HCT116 (cell line): ENCODE measurements around the gene TMEM54. TPM values are rescaled to one million over a fixed set of nuclear protein-coding genes. Genes with fewer than 3 reads are reported as not detected.

ENCODE experiments used
- ATAC-seq: fragments of 200-7000 bp; cut with Tn5 transposase; 2 replicates; pipeline ENCODE4 v1.9.1; 2020; ENCODE audit warnings: mild to moderate bottlenecking, moderate library complexity
- BruUV-seq: library from RNA; stranded (reverse); fragments of 400-500 nt; replicated peaks from 2 replicates; lab custom pipeline; 2021; lab: Mats Ljungman, UMichigan
- CTCF ChIA-PET: fragments of 300-600 bp; sonication (Branson Sonifier 250); formaldehyde crosslinking; loops from one replicate; lab custom pipeline; 2021; ENCODE audit warnings: antibody characterized with exemption; lab: Charles Lee
- POLR2A ChIA-PET: fragments of 300-600, 350-600 bp; sonication (Branson Sonifier 250); formaldehyde crosslinking; loops from one replicate; lab custom pipeline; 2021; ENCODE audit warnings: antibody characterized with exemption; lab: Charles Lee
- RAD21 ChIA-PET, 2 experiments: fragments of 300-600 bp; sonication (Branson Sonifier 250); formaldehyde crosslinking; loops; one replicate each; lab custom pipeline; 2023; ENCODE audit warnings: low total read pairs in 2 of 2; ENCODE audit not compliant: uncharacterized antibody in 2 of 2, unreplicated experiment in 2 of 2, low non-redundant PET in 1 of 2; lab: Charles Lee
- DNase-seq: peaks from one replicate; pipeline ENCODE4 v3.0.0-alpha.2; 2010; ENCODE audit warnings: low read depth, low spot score
- H2AFZ ChIP-seq: fragments of 200-600 bp; shearing (Covaris generic), sonication (generic); 2 replicates; pipeline ENCODE4 v1.6.1; 2017; ENCODE audit warnings: low read depth, mixed run types, mixed read lengths, antibody characterized with exemption, low read length; ENCODE audit not compliant: poor library complexity, severe bottlenecking
- H3K27ac ChIP-seq: 2 replicates; pipeline ENCODE4 v1.5.1; 2012; ENCODE audit warnings: low read depth, low read length
- H3K27me3 ChIP-seq: fragments of 200-600 bp; sonication (generic); 2 replicates; pipeline ENCODE4 v1.6.1; 2016; ENCODE audit warnings: mixed run types, low read length, mixed read lengths; ENCODE audit not compliant: insufficient read depth
- H3K36me3 ChIP-seq, 2 experiments: fragments of 200-500 bp in 1 of 2; fragments of 200-600 bp in 1 of 2; sonication (Bioruptor generic) in 1 of 2; sonication (generic) in 1 of 2; 2 replicates each; pipeline versions ENCODE4 v1.5.1 to v1.6.1; 2014 to 2016; ENCODE audit warnings: low read length in 2 of 2, inconsistent platforms in 1 of 2, mixed read lengths in 1 of 2, mixed run types in 1 of 2; ENCODE audit not compliant: insufficient read depth in 2 of 2, control insufficient read depth in 1 of 2
- H3K4me1 ChIP-seq, 2 experiments: fragments of 200-600 bp in 1 of 2; sonication (generic) in 1 of 2; 2 replicates each; pipeline versions ENCODE4 v1.5.1 to v1.6.1; 2012 to 2017; ENCODE audit warnings: low read length in 2 of 2, inconsistent platforms in 1 of 2, mild to moderate bottlenecking in 1 of 2, mixed read lengths in 1 of 2, mixed run types in 1 of 2, moderate library complexity in 1 of 2; ENCODE audit not compliant: insufficient read depth in 2 of 2, control insufficient read depth in 1 of 2
- H3K4me2 ChIP-seq: fragments of 200-600 bp; sonication (generic); 2 replicates; pipeline ENCODE4 v1.6.1; 2017; ENCODE audit warnings: mixed run types, low read length, mixed read lengths
- H3K4me3 ChIP-seq, 2 experiments: fragments of 200-600 bp in 1 of 2; sonication (generic) in 1 of 2; replicated peaks in 1 of 2; 2 replicates each; pipeline ENCODE4 v1.5.1; 2011 to 2016; ENCODE audit warnings: low read length in 2 of 2, control low read depth in 1 of 2, low read depth in 1 of 2, mild to moderate bottlenecking in 1 of 2, mixed read lengths in 1 of 2, mixed run types in 1 of 2
- H3K79me2 ChIP-seq: fragments of 200-600 bp; sonication (generic); 2 replicates; pipeline ENCODE4 v1.6.1; 2017; ENCODE audit warnings: mild to moderate bottlenecking, mixed run types, low read length, moderate library complexity, mixed read lengths; ENCODE audit not compliant: insufficient read depth
- H3K9ac ChIP-seq: fragments of 200-600 bp; sonication (generic); 2 replicates; pipeline ENCODE4 v1.6.1; 2016; ENCODE audit warnings: low read length, mixed read lengths
- H3K9me2 ChIP-seq: fragments of 200-600 bp; sonication (generic), shearing (Covaris generic); 2 replicates; pipeline ENCODE4 v1.6.1; 2017; ENCODE audit warnings: mixed run types, mild to moderate bottlenecking, moderate library complexity; ENCODE audit not compliant: insufficient read depth
- H3K9me3 ChIP-seq, 2 experiments: fragments of 200-500 bp in 1 of 2; fragments of 200-600 bp in 1 of 2; sonication (Bioruptor generic) in 1 of 2; sonication (generic) in 1 of 2; 2 replicates each; pipeline ENCODE4 v1.6.1; 2014 to 2017; ENCODE audit warnings: low read length in 2 of 2, mixed read lengths in 2 of 2, inconsistent platforms in 1 of 2, low read depth in 1 of 2, mild to moderate bottlenecking in 1 of 2, mixed run types in 1 of 2, moderate library complexity in 1 of 2; ENCODE audit not compliant: control insufficient read depth in 1 of 2, insufficient read depth in 1 of 2
- H4K20me1 ChIP-seq: fragments of 200-600 bp; sonication (generic), shearing (Covaris generic); 2 replicates; pipeline ENCODE4 v1.6.1; 2017; ENCODE audit warnings: mixed run types, mild to moderate bottlenecking, moderate library complexity; ENCODE audit not compliant: insufficient read depth
- CEBPB ChIP-seq: IDR thresholded peaks from 2 replicates; pipeline ENCODE4 v1.6.1; 2012; ENCODE audit warnings: low read depth
- EGR1 ChIP-seq: IDR thresholded peaks from 2 replicates; pipeline ENCODE4 v1.6.1; 2012; ENCODE audit warnings: low read depth
- EZH2phosphoT487 ChIP-seq: fragments of 200-600 bp; IDR thresholded peaks from 2 replicates; pipeline ENCODE4 v1.6.1; 2018; ENCODE audit warnings: antibody characterized with exemption, borderline replicate concordance
- JUND ChIP-seq: IDR thresholded peaks from 2 replicates; pipeline ENCODE4 v1.6.1; 2012
- POLR2A ChIP-seq: IDR thresholded peaks from 2 replicates; pipeline ENCODE4 v1.7.0; 2011; ENCODE audit warnings: borderline replicate concordance; ENCODE audit not compliant: insufficient read depth, insufficient read length; ENCODE audit errors: extremely low read depth
- POLR2AphosphoS5 ChIP-seq: IDR thresholded peaks from 2 replicates; pipeline ENCODE4 v1.6.1; 2011; ENCODE audit warnings: mild to moderate bottlenecking, low read depth, low read length, moderate library complexity
- RAD21 ChIP-seq: IDR thresholded peaks from 2 replicates; pipeline ENCODE4 v1.6.1; 2012; ENCODE audit warnings: low read depth, mild to moderate bottlenecking
- SIN3A ChIP-seq: IDR thresholded peaks from 2 replicates; pipeline ENCODE4 v1.6.1; 2012; ENCODE audit warnings: low read depth
- SP1 ChIP-seq: IDR thresholded peaks from 2 replicates; pipeline ENCODE4 v1.6.1; 2012; ENCODE audit warnings: low read depth
- ZFX ChIP-seq: fragments of 450-650 bp; IDR thresholded peaks from 2 replicates; pipeline ENCODE4 v1.6.1; 2017
- ZNF274 ChIP-seq: fragments of 200-500 bp; sonication (Bioruptor generic); IDR thresholded peaks from 2 replicates; pipeline ENCODE4 v1.6.1; 2014; ENCODE audit warnings: mild to moderate bottlenecking, low read depth, low read length, inconsistent platforms
- intact Hi-C: fragments of 100-400 bp; cut with micrococcal nuclease; formaldehyde crosslinking; loops from 2 replicates; pipeline ENCODE4 v1.10.0; 2022
- total RNA-seq: library from RNA; stranded (reverse); gene quantifications from one replicate; pipeline ENCODE4 v1.2.1, GENCODE V29; 2021; ENCODE audit not compliant: unreplicated experiment
- TF ChIP-seq, protein P1 (sequence below): IDR thresholded peaks from 2 replicates; pipeline ENCODE4 v1.6.1; 2012
- TF ChIP-seq, protein P2 (sequence below), 3 experiments: fragments of 200-600 bp in 1 of 3; sonication (generic) in 1 of 3; IDR thresholded peaks in 2 of 3; conservative IDR thresholded peaks in 1 of 3; 2 replicates each; pipeline ENCODE4 v1.5.1; 2012 to 2017; ENCODE audit warnings: low read depth in 2 of 3, low read length in 2 of 3, antibody characterized with exemption in 1 of 3, borderline replicate concordance in 1 of 3, control low read depth in 1 of 3, mild to moderate bottlenecking in 1 of 3, mixed read lengths in 1 of 3, mixed run types in 1 of 3, moderate library complexity in 1 of 3; ENCODE audit not compliant: insufficient read depth in 1 of 3
- TF ChIP-seq, protein P3 (sequence below): IDR thresholded peaks from 2 replicates; pipeline ENCODE4 v1.6.1; 2011; ENCODE audit warnings: mild to moderate bottlenecking, low read length, moderate library complexity; ENCODE audit not compliant: insufficient replicate concordance; ENCODE audit errors: extremely low read depth
- TF ChIP-seq, protein P4 (sequence below): IDR thresholded peaks from 2 replicates; pipeline ENCODE4 v1.6.1; 2012

TMEM54 gene
- total RNA-seq, 1 experiment from 2014 or later = 121 TPM

DNA sequence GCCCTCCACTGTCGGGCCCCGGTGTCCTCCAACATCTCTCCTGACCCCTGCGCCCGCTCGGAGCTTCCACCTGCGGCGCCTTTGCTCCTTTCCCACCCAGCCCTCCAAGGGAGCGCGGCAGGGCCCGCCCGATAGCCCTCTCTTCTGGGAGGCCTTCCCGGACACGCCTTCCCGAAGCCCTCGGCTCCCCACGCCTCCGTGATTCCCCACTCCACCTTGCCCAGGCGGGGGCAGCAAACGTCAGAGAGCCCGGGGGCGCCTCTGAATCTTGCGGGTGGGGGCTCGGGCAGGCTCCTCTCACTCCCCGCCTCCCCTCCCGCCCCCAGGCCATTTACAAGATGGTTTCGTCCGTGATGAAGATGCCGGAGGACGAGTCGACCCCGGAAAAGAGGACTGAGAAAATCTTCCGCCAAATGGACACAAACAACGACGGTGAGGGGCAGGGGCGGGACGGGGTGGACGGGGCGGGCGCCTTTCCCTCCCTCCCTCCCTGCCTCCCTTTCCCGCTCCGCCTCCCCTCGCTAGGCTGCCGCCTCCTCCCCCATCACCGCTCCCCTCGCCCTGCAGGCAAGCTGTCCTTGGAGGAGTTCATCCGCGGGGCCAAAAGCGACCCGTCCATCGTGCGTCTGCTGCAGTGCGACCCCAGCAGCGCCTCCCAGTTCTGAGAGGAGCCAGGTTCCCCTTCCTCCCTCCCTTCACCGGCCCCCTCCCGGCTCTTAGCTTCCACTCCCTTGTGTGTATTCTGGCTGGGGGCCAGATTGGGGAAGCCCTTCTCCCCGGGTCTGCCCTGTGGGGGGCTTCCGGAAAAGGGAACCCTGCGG, 7.8 kb downstream of the TMEM54 start:
- DNase-seq (no peak), ATAC-seq (peak; percentile 73)
- ChIA-PET RAD21 (no interaction called here), POLR2A (no interaction called here), CTCF (interaction anchor here (0.6 to 1.8 kb wide), 3 partner anchors 11 to 1898 kb away, joined by 3 to 4 read pairs (median 3); no protein-coding TSS in a partner anchor)
- H3K4me3 ChIP-seq = peak overlapping the region; percentile 32 to 52
- H3K79me2 ChIP-seq = no peaks in the 10 kb centered on the region
- intact Hi-C loops = no loop called here
- no peak for TF ChIP-seq RAD21
- no peak for TF ChIP-seq EGR1
- TF ChIP-seq, protein P1, sequence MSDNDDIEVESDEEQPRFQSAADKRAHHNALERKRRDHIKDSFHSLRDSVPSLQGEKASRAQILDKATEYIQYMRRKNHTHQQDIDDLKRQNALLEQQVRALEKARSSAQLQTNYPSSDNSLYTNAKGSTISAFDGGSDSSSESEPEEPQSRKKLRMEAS = no peak
- no peak for TF ChIP-seq ZFX
- TF ChIP-seq SIN3A = no peak
- TF ChIP-seq, protein P2, sequence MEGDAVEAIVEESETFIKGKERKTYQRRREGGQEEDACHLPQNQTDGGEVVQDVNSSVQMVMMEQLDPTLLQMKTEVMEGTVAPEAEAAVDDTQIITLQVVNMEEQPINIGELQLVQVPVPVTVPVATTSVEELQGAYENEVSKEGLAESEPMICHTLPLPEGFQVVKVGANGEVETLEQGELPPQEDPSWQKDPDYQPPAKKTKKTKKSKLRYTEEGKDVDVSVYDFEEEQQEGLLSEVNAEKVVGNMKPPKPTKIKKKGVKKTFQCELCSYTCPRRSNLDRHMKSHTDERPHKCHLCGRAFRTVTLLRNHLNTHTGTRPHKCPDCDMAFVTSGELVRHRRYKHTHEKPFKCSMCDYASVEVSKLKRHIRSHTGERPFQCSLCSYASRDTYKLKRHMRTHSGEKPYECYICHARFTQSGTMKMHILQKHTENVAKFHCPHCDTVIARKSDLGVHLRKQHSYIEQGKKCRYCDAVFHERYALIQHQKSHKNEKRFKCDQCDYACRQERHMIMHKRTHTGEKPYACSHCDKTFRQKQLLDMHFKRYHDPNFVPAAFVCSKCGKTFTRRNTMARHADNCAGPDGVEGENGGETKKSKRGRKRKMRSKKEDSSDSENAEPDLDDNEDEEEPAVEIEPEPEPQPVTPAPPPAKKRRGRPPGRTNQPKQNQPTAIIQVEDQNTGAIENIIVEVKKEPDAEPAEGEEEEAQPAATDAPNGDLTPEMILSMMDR (IDR thresholded peaks at IDR 0.05 in 2 of 3, conservative IDR thresholded peaks at IDR 0.05 in 1 of 3; ENCODE audit: borderline replicate concordance in 1 of 3, insufficient read depth in 1 of 3, low read depth in 2 of 3, low read length in 2 of 3) = no peak; a peak in 2 of 6 replicates
- no peak for TF ChIP-seq SP1
- TF ChIP-seq CEBPB = no peak
- TF ChIP-seq ZNF274 = no peak
- TF ChIP-seq POLR2A = no peak
- TF ChIP-seq JUND = no peak
- TF ChIP-seq, protein P3, sequence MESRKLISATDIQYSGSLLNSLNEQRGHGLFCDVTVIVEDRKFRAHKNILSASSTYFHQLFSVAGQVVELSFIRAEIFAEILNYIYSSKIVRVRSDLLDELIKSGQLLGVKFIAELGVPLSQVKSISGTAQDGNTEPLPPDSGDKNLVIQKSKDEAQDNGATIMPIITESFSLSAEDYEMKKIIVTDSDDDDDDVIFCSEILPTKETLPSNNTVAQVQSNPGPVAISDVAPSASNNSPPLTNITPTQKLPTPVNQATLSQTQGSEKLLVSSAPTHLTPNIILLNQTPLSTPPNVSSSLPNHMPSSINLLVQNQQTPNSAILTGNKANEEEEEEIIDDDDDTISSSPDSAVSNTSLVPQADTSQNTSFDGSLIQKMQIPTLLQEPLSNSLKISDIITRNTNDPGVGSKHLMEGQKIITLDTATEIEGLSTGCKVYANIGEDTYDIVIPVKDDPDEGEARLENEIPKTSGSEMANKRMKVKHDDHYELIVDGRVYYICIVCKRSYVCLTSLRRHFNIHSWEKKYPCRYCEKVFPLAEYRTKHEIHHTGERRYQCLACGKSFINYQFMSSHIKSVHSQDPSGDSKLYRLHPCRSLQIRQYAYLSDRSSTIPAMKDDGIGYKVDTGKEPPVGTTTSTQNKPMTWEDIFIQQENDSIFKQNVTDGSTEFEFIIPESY = no peak
- TF ChIP-seq POLR2AphosphoS5 = no peak
- no peak for TF ChIP-seq EZH2phosphoT487
- TF ChIP-seq, protein P4, sequence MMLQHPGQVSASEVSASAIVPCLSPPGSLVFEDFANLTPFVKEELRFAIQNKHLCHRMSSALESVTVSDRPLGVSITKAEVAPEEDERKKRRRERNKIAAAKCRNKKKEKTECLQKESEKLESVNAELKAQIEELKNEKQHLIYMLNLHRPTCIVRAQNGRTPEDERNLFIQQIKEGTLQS = no peak
- peaks cover 0 to 14% of the 10 kb centered on the region in 2 experiments; a peak in 1 of 4 replicates for H3K4me1 ChIP-seq
- no TSS peak for BruUV-seq
- no peak overlapping the region for H2AFZ ChIP-seq
- no peaks in the 10 kb centered on the region for H3K9me3 ChIP-seq
- H3K9me2 ChIP-seq = no peaks in the 10 kb centered on the region
- peak overlapping the region; percentile 26; the same call in 1 of the 2 replicates for H3K27ac ChIP-seq
- no peaks in the 10 kb centered on the region for H3K27me3 ChIP-seq
- H3K9ac ChIP-seq = peak overlapping the region; percentile 45
- H3K4me2 ChIP-seq = peak overlapping the region; percentile 76
- peaks cover 0 to 8% of the 10 kb centered on the region in 2 experiments; a peak in 2 of 4 replicates for H3K36me3 ChIP-seq
- no peaks in the 10 kb centered on the region for H4K20me1 ChIP-seq
